ENCODE data around the gene SSH3. TPM values are rescaled to one million over a fixed set of nuclear protein-coding genes. Genes with fewer than 3 reads are reported as not detected.

Gene SSH3
- total and polyA plus RNA-seq, 5 donors, result 14.9 to 25.9 (median 24.7) TPM

DNA sequence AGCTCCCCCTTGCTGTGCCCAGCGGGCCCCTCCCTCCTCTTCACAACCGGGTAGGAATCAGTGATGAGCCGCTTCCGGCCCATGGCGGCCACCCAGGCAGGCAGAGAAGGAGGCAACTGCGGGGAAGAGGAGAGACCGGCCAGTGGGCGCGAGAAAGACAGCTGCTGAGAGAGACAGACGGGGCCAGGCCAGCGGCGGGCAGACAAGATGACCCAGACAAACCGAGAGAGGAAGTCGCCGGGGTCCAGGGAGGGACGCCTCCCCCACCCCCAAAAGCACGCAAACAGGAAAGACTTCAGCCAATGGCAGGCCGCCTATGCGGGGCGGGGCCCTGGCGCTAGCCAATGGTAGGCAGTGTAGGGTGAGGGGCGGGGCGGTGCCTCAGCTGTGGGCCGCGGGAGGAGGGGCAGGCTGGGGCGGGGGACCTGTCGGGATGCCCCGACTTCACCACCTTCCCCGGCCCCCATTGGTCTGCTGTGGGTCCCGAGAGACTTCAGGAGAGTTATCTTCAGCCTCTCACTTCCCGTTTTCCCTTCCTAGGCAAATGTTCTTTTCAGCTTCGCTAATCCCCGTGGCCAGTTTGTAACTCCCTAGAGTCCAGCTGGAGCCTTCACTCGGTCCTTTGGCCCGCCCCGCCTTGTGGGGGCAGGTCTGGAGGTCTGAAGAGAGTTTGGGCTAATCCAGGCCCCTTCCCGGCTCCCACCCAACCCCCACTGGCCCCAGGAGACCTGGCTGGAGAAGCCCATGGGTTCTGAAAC is 50.2 kb downstream of the SSH3 start, which contains the start of gene POLD4:
Gene POLD4, minus strand, starts transcription at position 230 of the 758 bp plus-strand sequence. Its CDS starts 147 bp downstream, at position 83.
- Histone ChIP-seq H3K27ac (ENCODE audit: low read length) (peak within 1 kb of the TSS; percentile 97), H3K27me3 (ENCODE audit: control insufficient read depth, insufficient read depth) (no peaks in the 10 kb centered on the region), H3K4me1 (ENCODE audit: control insufficient read depth, insufficient read depth, low read length) (peaks cover 29% of the 10 kb centered on the region), H3K4me3 (ENCODE audit: low read length) (peak within 1 kb of the TSS; percentile 62), H3K9me3 (ENCODE audit: control insufficient read depth, low read length) (no peaks in the 10 kb centered on the region)
- intact Hi-C loops (cut with DNase I), result loop anchor here in 1 of 4 donors (5.0 kb wide), 1 partner anchor 39 kb away; the partner anchor contains the start of gene RAD9A
- peak; percentile 91 to 93 for ATAC-seq
- under 1% methylated on average over 37 of the region's 37 CpGs for WGBS
- DNase-seq, result peak; percentile 99 to 100 (median 100)

DNA sequence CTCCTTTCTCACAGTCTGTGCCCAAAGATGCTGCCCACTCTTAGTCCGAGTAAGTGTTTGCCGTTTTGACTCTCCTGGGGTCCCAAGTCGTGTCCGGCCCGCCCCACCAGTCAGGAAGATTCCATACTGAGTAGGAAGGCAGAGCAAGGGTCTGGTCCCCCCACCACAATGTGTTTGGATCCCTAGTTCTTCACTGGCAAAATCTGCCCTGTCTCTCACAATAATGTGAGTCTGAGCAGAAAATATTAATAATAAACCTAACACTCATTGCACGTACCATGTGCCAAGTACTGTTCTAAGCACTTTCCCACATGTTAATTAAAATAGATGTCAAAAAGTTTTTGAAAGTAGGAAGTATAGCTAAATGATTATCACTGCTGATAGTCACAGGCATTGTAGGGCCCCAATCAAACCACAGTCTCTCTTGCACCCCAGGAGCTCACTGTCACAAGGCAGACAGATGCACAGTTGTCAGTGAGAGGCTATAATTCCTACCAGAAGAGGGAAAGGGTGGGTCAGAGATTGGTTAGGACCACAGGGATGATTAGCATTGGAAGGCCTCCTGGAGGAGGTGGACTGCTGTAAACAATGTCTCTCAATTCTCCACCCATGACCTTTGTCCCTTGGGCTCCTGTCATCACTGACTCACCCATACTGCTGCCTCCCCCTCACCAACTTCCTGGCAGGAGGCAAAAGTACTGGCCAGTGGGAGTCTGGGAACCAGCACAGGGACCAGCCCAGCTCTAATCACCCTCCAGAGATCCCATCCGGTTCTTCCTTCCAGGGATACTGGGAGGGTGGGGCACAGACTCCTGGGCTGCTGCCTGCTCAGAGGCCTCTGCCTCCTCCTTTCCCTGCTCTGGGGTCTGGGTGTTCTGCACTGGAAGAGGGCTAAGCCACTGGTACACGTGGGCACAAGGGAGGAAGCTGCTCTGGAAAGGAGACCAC is 51.0 kb downstream of the SSH3 start:
- peak overlapping the region; percentile 94 for H3K27ac ChIP-seq (ENCODE audit: low read length)
- intact Hi-C loops (cut with DNase I), result loop anchor here in 1 of 4 donors (5.0 kb wide), 1 partner anchor 38 kb away; the partner anchor contains the start of gene RAD9A
- peaks cover 27% of the 10 kb centered on the region for H3K4me1 ChIP-seq (ENCODE audit: control insufficient read depth, insufficient read depth, low read length)
- DNase-seq, result peak; percentile 86 to 87 (median 87)
- no peaks in the 10 kb centered on the region for H3K27me3 ChIP-seq (ENCODE audit: control insufficient read depth, insufficient read depth)
- H3K4me3 ChIP-seq (ENCODE audit: low read length), result peak overlapping the region; percentile 62
- WGBS, result 13% methylated on average over 8 of the region's 8 CpGs
- ATAC-seq, result peak; percentile 54 to 77
- no peaks in the 10 kb centered on the region for H3K9me3 ChIP-seq (ENCODE audit: control insufficient read depth, low read length)

- WGBS, result 69% methylated on average over 11 of the region's 11 CpGs
- intact Hi-C loops (cut with DNase I), result no loop called here
- Histone ChIP-seq H3K4me1 (ENCODE audit: control insufficient read depth, insufficient read depth, low read length) (peaks cover 25% of the 10 kb centered on the region), H3K27me3 (ENCODE audit: control insufficient read depth, insufficient read depth) (no peaks in the 10 kb centered on the region), H3K27ac (ENCODE audit: low read length) (peak overlapping the region; percentile 94), H3K4me3 (ENCODE audit: low read length) (no peak overlapping the region), H3K9me3 (ENCODE audit: control insufficient read depth, low read length) (no peaks in the 10 kb centered on the region)
- peak in 2 of 3 donors; percentile 57 to 62 for DNase-seq
- ATAC-seq, result no peak
These were observed 51.9 kb downstream of the SSH3 start for GRCh38 chr11:67355023-67355793.

DNA sequence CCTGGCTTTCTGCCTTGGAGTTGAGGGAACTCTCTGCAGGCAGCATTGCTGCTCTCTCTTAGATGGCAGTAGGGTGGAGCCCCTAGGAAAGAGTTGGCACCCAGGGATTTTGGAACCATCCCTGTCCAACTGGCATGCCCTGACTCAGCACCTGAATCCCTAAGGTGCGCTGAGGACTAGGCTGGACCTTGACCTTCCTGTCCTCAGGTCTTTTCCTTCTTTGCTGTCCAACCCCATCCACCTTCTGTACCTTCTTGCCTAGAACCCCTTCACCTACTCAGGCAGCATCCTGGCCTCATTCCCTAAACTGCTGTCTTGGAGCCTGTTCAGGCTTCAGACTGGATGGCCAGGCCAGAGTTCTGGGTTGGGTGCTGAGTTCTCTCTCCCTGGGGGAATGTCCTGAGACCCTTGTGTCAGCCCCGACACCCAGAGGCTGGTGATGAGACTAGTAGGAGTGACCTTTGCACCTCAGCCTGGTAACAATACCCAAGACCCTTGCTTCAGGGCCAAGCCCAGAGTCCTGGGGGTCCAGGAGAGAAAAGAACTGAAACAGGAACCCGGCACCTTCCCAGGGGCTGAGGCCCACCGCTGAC is 52.6 kb downstream of the SSH3 start:
- no peaks in the 10 kb centered on the region for H3K9me3 ChIP-seq (ENCODE audit: control insufficient read depth, low read length)
- peaks cover 25% of the 10 kb centered on the region for H3K4me1 ChIP-seq (ENCODE audit: control insufficient read depth, insufficient read depth, low read length)
- intact Hi-C loops (cut with DNase I), result no loop called here
- no peak overlapping the region for H3K4me3 ChIP-seq (ENCODE audit: low read length)
- 88% methylated on average over 4 of the region's 4 CpGs for WGBS
- DNase-seq, result peak in 1 of 3 donors; percentile 36
- ATAC-seq, result no peak
- H3K27me3 ChIP-seq (ENCODE audit: control insufficient read depth, insufficient read depth), result no peaks in the 10 kb centered on the region
- peak overlapping the region; percentile 94 for H3K27ac ChIP-seq (ENCODE audit: low read length)

GRCh38 chr11:67356387-67356863 is 53.1 kb downstream of the SSH3 start:
- no peak for ATAC-seq
- H3K9me3 ChIP-seq (ENCODE audit: control insufficient read depth, low read length), result no peaks in the 10 kb centered on the region

DNA sequence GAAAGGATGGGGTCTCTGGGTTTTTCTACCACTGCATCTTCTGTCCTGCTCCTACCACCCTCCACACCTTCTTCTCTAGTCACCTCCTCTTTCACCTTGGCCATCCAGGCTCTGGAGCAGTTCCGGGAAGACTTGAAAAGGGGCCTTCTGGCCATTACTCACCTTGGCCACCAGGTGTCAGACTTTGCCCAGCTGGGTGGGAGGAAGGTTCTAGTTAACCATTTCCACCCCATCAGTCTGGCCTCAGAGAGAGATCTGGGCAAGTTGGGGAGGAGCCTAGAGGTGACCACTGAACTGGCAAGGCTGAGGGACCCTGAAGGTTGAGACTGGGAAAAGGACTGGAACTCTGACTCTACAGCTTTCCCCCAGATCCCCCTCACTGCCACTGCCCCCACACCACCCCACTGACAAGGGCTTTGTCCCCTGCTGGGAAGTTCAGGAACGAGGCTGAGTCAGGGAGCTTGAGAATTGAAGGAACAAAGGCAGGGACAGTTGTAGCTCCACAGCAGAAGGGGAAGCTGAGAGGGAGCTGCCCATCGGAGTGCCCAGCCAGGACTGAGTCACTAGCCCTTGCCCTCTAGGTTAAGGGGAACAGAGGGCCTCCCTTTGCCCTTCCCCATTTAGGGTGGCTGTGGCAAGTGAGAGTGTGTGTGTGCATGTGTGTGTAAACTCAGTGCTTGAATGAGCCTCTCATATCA is 53.7 kb downstream of the SSH3 start:
- Histone ChIP-seq H3K9me3 (ENCODE audit: control insufficient read depth, low read length) (no peaks in the 10 kb centered on the region), H3K4me3 (ENCODE audit: low read length) (no peak overlapping the region), H3K27me3 (ENCODE audit: control insufficient read depth, insufficient read depth) (no peaks in the 10 kb centered on the region), H3K4me1 (ENCODE audit: control insufficient read depth, insufficient read depth, low read length) (peaks cover 20% of the 10 kb centered on the region), H3K27ac (ENCODE audit: low read length) (peak overlapping the region; percentile 94)
- no peak for ATAC-seq
- DNase-seq, result peak; percentile 59 to 75 (median 74)
- intact Hi-C loops (cut with DNase I), result no loop called here
- 25% methylated on average over 3 of the region's 3 CpGs for WGBS

More at GRCh38 chr11:67356387-67356863, 53.1 kb downstream of the SSH3 start:
- intact Hi-C loops (cut with DNase I), result no loop called here
- 58% methylated on average over 4 of the region's 4 CpGs for WGBS
- peak in 1 of 3 donors; percentile 51 for DNase-seq
- Histone ChIP-seq H3K27ac (ENCODE audit: low read length) (peak overlapping the region; percentile 94), H3K4me1 (ENCODE audit: control insufficient read depth, insufficient read depth, low read length) (peaks cover 24% of the 10 kb centered on the region), H3K27me3 (ENCODE audit: control insufficient read depth, insufficient read depth) (no peaks in the 10 kb centered on the region), H3K4me3 (ENCODE audit: low read length) (no peak overlapping the region)

DNA sequence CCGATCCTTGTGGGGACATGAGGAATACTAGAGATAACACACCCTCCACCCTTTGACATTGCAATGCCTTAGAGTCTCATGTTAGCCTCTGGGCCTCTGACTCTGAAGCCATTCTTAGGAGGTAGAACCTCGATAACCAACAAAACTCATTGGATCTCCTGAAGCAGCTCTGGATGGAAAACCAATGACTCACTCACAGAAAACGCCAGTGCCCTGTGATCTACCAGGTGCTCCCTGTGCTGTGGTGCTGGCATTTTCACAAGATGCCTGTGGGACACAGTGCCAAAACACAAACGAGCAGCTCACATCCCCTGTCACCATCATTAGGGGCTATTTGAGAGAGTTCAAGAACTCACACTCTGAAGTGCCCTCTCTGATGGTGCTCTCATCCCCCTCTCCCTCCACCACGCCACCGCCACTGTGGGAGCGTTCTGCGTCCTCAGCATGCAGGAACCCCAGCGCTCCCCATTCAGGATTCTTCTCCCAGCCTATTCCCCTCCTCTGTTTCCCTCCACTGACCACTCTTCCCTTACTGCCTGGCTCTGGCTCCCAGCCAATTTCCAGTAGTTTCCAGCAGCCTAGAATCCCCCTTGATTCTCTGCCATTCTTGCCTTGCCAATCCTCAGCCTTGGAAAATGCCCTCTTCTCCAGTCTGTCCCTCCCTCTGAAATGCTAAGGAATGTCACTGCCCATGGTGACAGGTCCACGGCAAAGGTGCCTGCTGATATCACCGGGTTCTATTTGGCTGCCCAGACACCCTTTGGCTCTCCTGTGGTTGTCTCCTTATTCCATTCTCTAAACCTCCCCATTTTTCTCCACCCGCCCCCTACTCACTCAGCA is 54.7 kb downstream of the SSH3 start:
- DNase-seq (peak in 1 of 3 donors; percentile 38), ATAC-seq (no peak)
- intact Hi-C loops (cut with DNase I), result no loop called here
- WGBS, result 78% methylated on average over 12 of the region's 12 CpGs
- Histone ChIP-seq H3K27ac (ENCODE audit: low read length) (no peak overlapping the region), H3K4me3 (ENCODE audit: low read length) (no peak overlapping the region), H3K27me3 (ENCODE audit: control insufficient read depth, insufficient read depth) (no peaks in the 10 kb centered on the region), H3K9me3 (ENCODE audit: control insufficient read depth, low read length) (no peaks in the 10 kb centered on the region), H3K4me1 (ENCODE audit: control insufficient read depth, insufficient read depth, low read length) (peaks cover 20% of the 10 kb centered on the region)
